ENCODE results near the gene CASQ1. TPM values are rescaled to one million over a fixed set of nuclear protein-coding genes. Genes with fewer than 3 reads are reported as not detected.
A peak's percentile ranks its signal among the peaks of the same experiment; 100 is the strongest.

The CASQ1 gene
- total and polyA plus RNA-seq, 2 of the 13 experiments (the other 11 are each of a cell fraction or from before 2014, with no cell fraction given), result 0.09 to 0.20 TPM

- ATAC-seq (peak; percentile 71), DNase-seq (ENCODE audit: low spot score) (no peak), FAIRE-seq (no peak)
- peaks cover 2 to 47% of the 10 kb centered on the region in 2 experiments; a peak in 3 of 5 replicates for H3K27me3 ChIP-seq (ENCODE audit: control insufficient read depth in 1 of 2, insufficient read depth in 2 of 2, low read length in 2 of 2)
- no peaks in the 10 kb centered on the region for H3K79me2 ChIP-seq (ENCODE audit: insufficient read depth, low read length)
- H3K9ac ChIP-seq (ENCODE audit: insufficient read depth, low read depth, low read length), result no peak overlapping the region
- ChIA-PET POLR2A (no interaction called here), CTCF (ENCODE audit: low intra/inter-chr PET ratio, low total read pairs) (no interaction called here)
- 28% methylated on average over 15 of the region's 15 CpGs for WGBS (ENCODE audit: low lambda C conversion rate)
- H3K4me2 ChIP-seq (ENCODE audit: low read depth, low read length), result no peak overlapping the region; the same call in 1 of the 2 replicates
- no peak overlapping the region for H3K27ac ChIP-seq (ENCODE audit: extremely low read length, insufficient read depth, low read length)
- no peak overlapping the region for H2AFZ ChIP-seq (ENCODE audit: low read length)
- no peaks in the 10 kb centered on the region for H4K20me1 ChIP-seq (ENCODE audit: insufficient read depth, low read length)
- intact Hi-C loops (cut with micrococcal nuclease; ENCODE audit: unreplicated experiment), result no loop called here
- in situ Hi-C loops (cut with HindIII; ENCODE audit: extremely low pct_ligation_motif_present, low pct_unique_long_range_greater_than_20kb), result no loop called here
- TF ChIP-seq ZNF180 (CRISPR knock-in tag; IDR thresholded peaks at IDR 0.05; ENCODE audit: borderline replicate concordance, low read depth) (no peak), FIP1L1 (IDR thresholded peaks at IDR 0.05; ENCODE audit: borderline replicate concordance, insufficient read depth, low read depth, low read length) (no peak), SIX4 (CRISPR knock-in tag; IDR thresholded peaks at IDR 0.05) (no peak), YY1 (IDR thresholded peaks at IDR 0.05; ENCODE audit: insufficient read depth, insufficient replicate concordance, low read depth, low read length) (no peak), ZHX1 (CRISPR knock-in tag; IDR thresholded peaks at IDR 0.05; ENCODE audit: low read depth) (no peak), SPEN (CRISPR knock-in tag; IDR thresholded peaks at IDR 0.05; ENCODE audit: low read depth) (no peak), ZSCAN9 (CRISPR knock-in tag; IDR thresholded peaks at IDR 0.05; ENCODE audit: borderline replicate concordance) (no peak)
- H3K4me3 ChIP-seq (replicated peaks in 1 of 3; ENCODE audit: insufficient read depth in 1 of 3, low read depth in 2 of 3, low read length in 3 of 3), result no peak overlapping the region
- H3K4me1 ChIP-seq (ENCODE audit: insufficient read depth, low read length), result peaks cover 15% of the 10 kb centered on the region; the same call in 1 of the 2 replicates
- H3K9me3 ChIP-seq (ENCODE audit: low read length), result no peaks in the 10 kb centered on the region
- no peaks in the 10 kb centered on the region for H3K36me3 ChIP-seq (replicated peaks in 1 of 2; ENCODE audit: control insufficient read depth in 1 of 2, insufficient read depth in 2 of 2, low read length in 2 of 2)
- no TSS peak for BruUV-seq (replicated peaks)
Observed at GRCh38 chr1:160169553-160170399, 20.6 kb upstream of the CASQ1 start.

All from HepG2 (cell line).